NCI-H146 (cell line): Measurements from ENCODE around the gene SHC3.
A peak's percentile ranks its signal among the peaks of the same experiment; 100 is the strongest.

Experiments
- DNase-seq: peaks from one replicate; lab custom pipeline; 2025; lab: John Stamatoyannopoulos, UW

The SHC3 gene

GRCh38 chr9:89001917-89002540, 176.6 kb downstream of the SHC3 start:
- no peak for DNase-seq

- DNase-seq = peak; percentile 32
Observed at GRCh38 chr9:89000973-89001916, 177.4 kb downstream of the SHC3 start.

- DNase-seq = no peak
Observed at GRCh38 chr9:89000371-89000781, 178.2 kb downstream of the SHC3 start.

- DNase-seq = no peak
Observed at GRCh38 chr9:88998911-88999310, 179.7 kb downstream of the SHC3 start.

DNA sequence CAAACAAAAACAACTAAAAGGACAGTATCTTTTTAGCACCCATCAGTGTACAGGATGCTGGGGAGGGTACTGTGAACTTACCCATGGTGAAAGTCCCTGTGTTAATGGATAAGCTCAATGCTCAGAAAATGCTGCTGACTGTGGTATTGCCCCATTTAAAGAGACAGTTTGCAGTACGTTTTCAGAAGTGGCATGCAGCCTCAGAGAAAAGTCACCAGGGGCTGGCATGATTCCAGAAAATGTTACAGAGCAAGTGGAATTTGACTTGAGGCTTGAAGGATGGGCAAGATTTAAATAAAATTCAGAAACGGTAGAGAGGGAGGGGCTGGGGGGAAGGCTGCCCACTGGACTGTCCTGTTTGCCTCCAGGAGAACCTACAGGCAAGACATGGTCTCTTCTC, 180.1 kb downstream of the SHC3 start:
- no peak for DNase-seq

DNA sequence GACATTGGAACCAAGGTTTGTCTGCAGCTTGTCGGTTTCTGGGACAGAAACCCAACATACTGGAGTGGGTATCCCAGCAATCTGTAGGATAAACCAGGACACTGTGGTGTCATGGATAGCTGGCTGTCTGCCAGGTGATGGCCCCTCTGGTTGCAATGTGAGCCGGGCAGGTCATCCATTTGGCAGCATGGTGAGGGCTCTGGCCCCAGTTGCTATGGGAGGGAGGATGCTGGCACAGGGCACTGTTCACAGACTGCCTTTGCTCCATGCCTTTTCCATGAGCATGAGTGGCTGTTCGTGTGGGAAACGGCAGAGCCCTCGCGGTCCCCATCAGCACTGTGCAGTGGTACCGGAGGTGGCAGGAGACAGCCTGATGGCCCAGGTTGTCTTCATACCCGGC, 181.0 kb downstream of the SHC3 start:
- DNase-seq = no peak

DNA sequence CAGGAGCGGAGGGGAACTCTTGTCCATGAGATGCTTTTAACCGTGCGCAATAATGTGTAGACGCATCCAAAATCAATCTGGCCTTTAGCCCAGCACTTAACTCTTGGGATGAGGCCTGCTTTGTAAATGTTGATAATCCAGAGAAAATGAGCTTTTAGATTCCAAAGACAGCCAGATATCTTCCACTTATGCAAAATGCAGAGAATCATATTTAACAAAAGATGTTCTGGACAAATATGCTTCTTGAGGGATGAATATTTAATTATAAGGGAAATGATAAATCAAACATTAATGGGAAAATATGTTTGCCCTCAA, 181.7 kb downstream of the SHC3 start:
- no peak for DNase-seq

- DNase-seq = no peak
Observed at GRCh38 chr9:88996046-88996920, 182.3 kb downstream of the SHC3 start.

GRCh38 chr9:88995627-88996026, 183.0 kb downstream of the SHC3 start:
- no peak for DNase-seq

GRCh38 chr9:88995200-88995577, 183.4 kb downstream of the SHC3 start:
- no peak for DNase-seq

DNA sequence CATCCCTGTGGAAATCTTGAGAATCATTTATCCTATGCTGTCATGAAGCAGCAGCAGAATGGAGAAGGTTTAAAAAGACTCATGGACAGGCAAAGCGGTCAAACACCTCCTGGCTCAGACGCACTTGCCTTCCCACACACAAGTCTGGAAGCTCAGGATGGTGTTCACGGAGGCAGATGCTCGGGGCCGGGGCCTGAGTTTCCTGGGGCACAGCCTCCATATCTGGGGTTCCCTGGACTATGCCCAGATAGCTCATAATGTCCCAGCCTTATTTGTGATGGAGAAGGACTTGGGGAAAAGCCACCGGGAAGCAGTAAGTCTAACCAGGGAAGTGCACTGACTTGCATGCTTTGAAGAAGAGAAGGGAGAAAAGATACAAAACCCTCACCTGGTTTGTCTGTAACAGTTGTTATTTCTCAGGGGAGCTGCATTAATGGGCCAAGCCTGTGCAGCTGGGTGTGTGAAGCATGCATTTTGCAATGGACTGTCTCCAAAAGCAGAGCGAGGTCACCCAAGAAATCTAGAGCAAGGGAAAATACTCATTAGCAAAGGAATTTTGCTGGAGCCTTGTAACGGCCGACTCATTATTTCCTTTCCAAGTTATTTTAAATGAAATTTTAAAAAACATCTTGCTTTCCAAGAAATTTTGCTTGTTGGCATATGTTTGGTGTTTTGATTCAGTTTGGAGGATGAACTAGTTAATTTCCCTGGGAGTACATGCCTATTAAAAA, 184.0 kb downstream of the SHC3 start:
- DNase-seq = no peak

DNA sequence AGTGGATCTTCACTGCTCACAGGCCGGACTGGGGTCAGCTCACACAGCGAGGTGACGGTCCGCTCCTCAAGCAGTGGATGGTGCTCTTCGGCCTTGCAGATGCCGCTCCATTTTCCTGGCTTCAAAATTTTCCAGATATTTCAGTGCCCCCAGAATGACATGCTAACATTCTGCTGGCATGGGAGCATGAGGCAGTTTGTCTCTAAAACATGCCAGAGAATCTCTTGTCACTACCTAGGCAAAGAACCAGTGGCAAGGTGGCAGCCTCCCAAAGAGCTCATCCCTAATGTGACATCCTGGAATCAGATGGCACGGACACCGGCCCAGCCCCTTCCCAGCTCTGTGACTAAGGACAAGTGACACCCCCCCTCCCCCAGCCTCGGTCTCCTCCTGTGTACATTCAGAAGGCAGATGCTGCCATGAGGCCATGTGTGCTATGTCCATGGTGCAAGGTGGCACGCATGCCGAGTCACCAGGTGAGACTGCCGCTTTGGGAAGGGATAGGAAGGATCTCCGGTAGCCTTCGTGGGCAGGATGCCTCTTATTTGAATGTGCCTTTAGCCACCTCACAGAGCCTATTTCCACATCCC, 184.7 kb downstream of the SHC3 start:
- no peak for DNase-seq

DNA sequence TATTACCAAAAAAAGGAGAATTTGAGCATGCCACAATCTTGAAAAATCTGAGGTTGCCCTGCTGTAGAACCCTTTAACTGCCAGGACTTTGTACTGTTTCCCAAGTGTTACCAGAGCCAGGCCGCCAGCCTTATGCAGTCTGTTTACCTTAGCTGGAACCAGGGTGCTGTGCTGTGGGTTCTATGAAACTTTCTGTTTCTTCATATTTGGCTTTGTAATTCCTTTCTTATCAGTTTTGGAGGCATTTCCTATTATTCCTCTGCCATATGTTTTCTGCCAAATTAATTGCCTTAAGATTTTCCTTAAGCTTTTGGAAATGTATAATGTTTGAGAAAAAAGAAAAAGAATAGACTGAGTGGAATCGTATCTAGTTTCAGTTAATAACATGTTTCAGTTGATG, 185.3 kb downstream of the SHC3 start:
- DNase-seq = no peak

DNA sequence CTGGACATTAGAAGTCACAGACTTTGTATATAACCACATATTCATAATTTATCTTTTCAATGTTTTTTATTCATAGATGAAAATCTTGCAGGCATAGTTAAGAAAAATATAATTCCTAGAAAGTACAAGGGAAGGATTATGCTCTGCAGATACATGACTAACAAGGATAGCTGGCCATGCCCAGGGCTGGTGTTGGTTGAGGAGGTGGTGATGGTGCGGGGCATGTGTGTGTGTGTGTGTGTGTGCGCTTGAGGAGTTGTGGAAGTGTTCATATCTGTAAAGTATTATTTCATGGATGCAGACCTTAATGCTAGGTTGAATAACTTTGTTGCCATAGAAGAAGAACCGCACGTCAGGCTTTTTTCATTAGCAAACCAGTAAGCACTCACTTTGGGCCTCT, 186.1 kb downstream of the SHC3 start:
- DNase-seq = no peak

DNA sequence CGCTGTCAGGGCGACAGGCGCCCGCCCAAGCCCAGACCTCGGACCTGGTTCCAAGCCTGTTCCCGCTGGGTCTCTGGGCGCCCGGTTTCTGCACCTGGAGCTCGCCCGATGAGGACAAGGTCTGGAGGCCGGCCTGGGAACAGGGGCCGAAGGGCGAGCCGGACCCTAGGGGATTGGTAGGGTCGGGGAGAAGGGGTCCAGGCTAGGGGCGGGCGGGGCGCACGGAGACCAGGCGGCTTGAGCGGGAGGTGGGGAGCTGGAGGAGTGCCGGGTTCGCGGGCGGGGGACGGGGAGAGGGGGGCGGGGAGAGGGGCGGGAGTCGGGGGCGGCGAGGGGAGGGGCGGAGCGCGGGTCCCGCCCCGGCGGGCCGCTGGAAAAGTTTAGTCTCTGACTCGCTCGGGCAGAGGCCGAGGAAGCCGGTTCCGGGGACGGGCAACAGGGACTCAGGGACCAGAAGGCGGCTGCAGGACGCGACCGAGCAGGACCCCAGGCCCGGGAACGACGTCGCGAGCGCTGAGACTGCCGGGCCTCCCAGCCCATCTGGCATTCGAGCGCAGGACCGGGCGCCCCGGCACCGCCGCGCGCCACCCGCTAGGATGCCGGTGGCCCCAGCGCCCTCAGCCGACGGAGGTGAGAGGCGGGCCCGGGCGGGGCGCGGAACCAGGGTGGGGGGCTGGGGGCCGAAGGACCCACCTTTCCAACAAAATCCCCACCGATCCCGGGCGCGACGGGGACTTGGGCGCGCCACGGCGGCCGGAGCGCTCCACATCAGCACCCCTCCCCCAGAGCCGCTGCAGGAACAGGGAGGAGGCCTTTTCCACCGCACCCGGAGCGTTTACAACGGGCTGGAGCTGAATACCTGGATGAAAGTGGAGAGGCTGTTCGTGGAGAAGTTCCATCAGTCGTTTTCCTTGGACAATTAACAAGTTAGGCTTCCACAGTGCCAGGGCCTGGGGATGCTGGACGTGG, 187.3 kb downstream of the SHC3 start, which contains the start of gene S1PR3:
S1PR3 (plus strand) TSS at position 403 of the 969 bp plus-strand sequence. CDS start 9,733 bp downstream, outside the sequence.
- DNase-seq = no peak

- DNase-seq = no peak
Observed at GRCh38 chr9:88990729-88991065, 187.9 kb downstream of the SHC3 start.

DNA sequence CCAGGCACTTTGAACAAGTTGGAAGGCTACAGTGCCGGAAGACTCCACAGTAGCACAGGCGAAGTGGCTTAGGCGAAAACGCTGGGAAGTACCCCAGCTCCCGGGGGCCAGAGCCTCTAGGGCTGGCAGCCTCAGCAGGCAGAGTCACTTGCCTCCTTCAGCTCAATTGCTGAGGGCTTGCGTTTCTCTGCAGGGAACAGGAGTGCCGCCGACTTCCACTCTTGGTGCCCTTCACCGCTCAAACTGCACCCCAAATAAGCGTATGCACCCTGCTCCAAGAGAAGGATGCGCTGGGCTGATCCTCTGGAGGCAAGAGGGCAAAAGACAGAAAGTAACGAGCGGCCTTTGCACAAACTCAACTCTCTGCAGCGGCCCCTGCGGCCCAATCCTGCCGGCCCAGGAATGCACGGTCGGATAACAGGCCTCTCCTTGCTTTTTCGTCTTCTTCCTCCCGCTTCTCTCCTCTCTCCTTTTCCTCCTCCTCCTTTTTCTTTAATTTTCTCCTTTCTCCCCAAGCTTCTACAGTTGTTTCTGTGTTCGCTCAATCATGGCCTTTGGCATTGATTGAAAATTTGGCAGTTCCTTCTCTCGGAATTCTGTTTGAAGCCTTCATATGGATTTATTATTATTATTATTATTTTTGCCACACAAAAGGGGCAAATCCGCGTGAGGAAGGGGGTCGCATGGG, 188.4 kb downstream of the SHC3 start:
- no peak for DNase-seq

DNA sequence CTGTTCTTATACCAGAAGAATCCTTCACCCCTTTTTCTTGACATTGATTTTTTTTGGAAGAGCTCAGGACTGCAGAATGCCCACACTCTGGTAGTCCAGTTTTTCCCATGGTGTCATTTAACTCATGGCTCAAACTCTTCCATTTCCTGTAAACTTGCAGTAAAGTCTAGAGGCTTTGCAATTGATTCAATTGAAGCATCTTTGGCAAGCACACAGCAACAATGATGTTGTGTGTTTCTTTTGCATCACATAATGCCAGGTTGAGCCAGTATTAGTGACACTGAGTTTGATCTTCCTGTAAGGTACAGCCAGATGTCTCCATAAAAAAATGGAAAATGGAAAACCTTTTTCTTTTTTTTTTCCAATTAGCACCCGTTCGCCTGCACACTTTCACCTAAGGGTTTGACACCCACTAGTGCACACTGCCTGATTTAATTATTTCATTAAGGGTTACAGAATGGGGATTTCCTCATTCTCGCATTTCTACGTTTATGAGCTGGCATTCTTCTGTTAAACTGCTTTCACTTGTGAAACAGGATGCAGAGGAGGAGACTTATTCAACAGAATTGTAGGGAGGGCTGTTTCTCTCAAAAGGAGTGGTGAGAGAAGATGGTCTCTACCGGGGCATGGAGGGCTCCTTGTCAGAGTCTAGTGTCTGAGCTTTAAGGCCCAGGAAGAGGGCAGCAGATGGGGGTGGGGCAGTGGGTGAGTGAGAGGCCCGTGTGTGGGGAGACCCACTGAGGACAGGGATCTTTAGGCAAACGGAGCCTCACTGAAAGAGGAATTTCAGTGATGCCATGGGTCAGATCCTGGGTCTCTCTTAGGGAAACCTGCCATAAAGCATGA, 189.6 kb downstream of the SHC3 start:
- no peak for DNase-seq

GRCh38 chr9:88987661-88988060, 191.0 kb downstream of the SHC3 start:
- DNase-seq = no peak
